ENCODE data around the gene TOR2A. TPM values are rescaled to one million over a fixed set of nuclear protein-coding genes. Genes with fewer than 3 reads are reported as not detected.

TOR2A gene
- total and polyA plus RNA-seq, 10 donors = 16.8 to 36.5 (median 22.7) TPM

- WGBS, 5 donors = 87 to 98% (median 91%) methylated on average over 17 to 19 of the region's 19 CpGs
- H3K9me3 ChIP-seq = no peaks in the 10 kb centered on the region
- TF ChIP-seq CTCF (IDR thresholded peaks at IDR 0.05 in 8 of 11, conservative IDR thresholded peaks at IDR 0.05 in 3 of 11) (no peak), POLR2A (IDR thresholded peaks at IDR 0.05) (no peak), POLR2AphosphoS5 (IDR thresholded peaks at IDR 0.05) (peak in 2 of 3 donors; percentile 39 to 59)
- H3K36me3 ChIP-seq = peaks cover 3 to 100% (median 97%) of the 10 kb centered on the region in 6 donors
- intact Hi-C loops (cut with DNase I; ENCODE audit: low total_unique reads) = no loop called here
- H3K27ac ChIP-seq = peak overlapping the region in 1 of 8 donors; percentile 40
- no peak overlapping the region for H3K4me3 ChIP-seq
- peaks cover 0 to 45% (median 7%) of the 10 kb centered on the region in 6 donors for H3K4me1 ChIP-seq
- no peaks in the 10 kb centered on the region for H3K27me3 ChIP-seq (replicated peaks in 1 of 7)
- DNase-seq = no peak
These were observed 9.5 kb upstream of the TOR2A start for GRCh38 chr9:127744398-127745110.

GRCh38 chr9:127742435-127743088, 7.5 kb upstream of the TOR2A start:
- H3K27ac ChIP-seq = peak overlapping the region in 2 of 8 donors; percentile 5 to 33
- peaks cover 0 to 27% (median 5%) of the 10 kb centered on the region in 6 donors for H3K4me1 ChIP-seq
- no peak for DNase-seq
- no peak overlapping the region for H3K4me3 ChIP-seq
- no peaks in the 10 kb centered on the region for H3K9me3 ChIP-seq
- intact Hi-C loops (cut with DNase I; ENCODE audit: low total_unique reads) = no loop called here
- 87 to 94% (median 93%) methylated on average over 33 of the region's 33 CpGs for WGBS, 5 donors
- H3K27me3 ChIP-seq (replicated peaks in 1 of 7) = no peaks in the 10 kb centered on the region
- H3K36me3 ChIP-seq = peaks cover 3 to 100% (median 97%) of the 10 kb centered on the region in 6 donors
- TF ChIP-seq POLR2A (IDR thresholded peaks at IDR 0.05) (no peak), POLR2AphosphoS5 (IDR thresholded peaks at IDR 0.05) (peak in 1 of 3 donors; percentile 69), CTCF (IDR thresholded peaks at IDR 0.05 in 8 of 11, conservative IDR thresholded peaks at IDR 0.05 in 3 of 11) (no peak)

GRCh38 chr9:127741831-127742434, 6.8 kb upstream of the TOR2A start:
- WGBS, 5 donors = 84 to 93% (median 90%) methylated on average over 34 to 38 of the region's 38 CpGs
- DNase-seq = no peak
- Histone ChIP-seq H3K36me3 (peaks cover 3 to 94% (median 91%) of the 10 kb centered on the region in 6 donors), H3K4me3 (no peak overlapping the region), H3K27me3 (replicated peaks in 1 of 7) (no peaks in the 10 kb centered on the region), H3K27ac (peak overlapping the region in 1 of 8 donors; percentile 45), H3K9me3 (no peaks in the 10 kb centered on the region), H3K4me1 (peaks cover 0 to 28% (median 5%) of the 10 kb centered on the region in 6 donors)
- no peak for TF ChIP-seq CTCF (IDR thresholded peaks at IDR 0.05 in 8 of 11, conservative IDR thresholded peaks at IDR 0.05 in 3 of 11)
- TF ChIP-seq POLR2AphosphoS5 (IDR thresholded peaks at IDR 0.05) = peak in 2 of 3 donors; percentile 19 to 65
- TF ChIP-seq POLR2A (IDR thresholded peaks at IDR 0.05) = no peak
- intact Hi-C loops (cut with DNase I; ENCODE audit: low total_unique reads) = no loop called here

Measured in spleen (tissue), 11 donors.